GM12865 (cell line): Measurements from ENCODE around the gene SMARCB1.

Experiments
- DNase-seq: peaks from one replicate; pipeline ENCODE4 v3.0.0; 2010; ENCODE audit warnings: low read depth
- H3K4me3 ChIP-seq: 2 replicates; pipeline ENCODE4 v1.5.1; 2011; ENCODE audit warnings: mild to moderate bottlenecking, low read depth, low read length, control low read depth
- CTCF ChIP-seq: IDR thresholded peaks from 2 replicates; pipeline ENCODE4 v1.5.1; 2011; ENCODE audit warnings: low read length, control low read depth, low read depth, inconsistent platforms; ENCODE audit not compliant: insufficient read depth; ENCODE audit errors: missing control alignments

Gene SMARCB1

GRCh38 chr22:23789638-23790037 is 2.9 kb downstream of the SMARCB1 start:
- H3K4me3 ChIP-seq: no peak overlapping the region
- no peak for DNase-seq
- no peak for TF ChIP-seq CTCF

GRCh38 chr22:23790819-23791737 is 4.3 kb downstream of the SMARCB1 start:
- DNase-seq: no peak

GRCh38 chr22:23791738-23792645 is 5.2 kb downstream of the SMARCB1 start:
- H3K4me3 ChIP-seq: no peak overlapping the region
- DNase-seq: no peak
- no peak for TF ChIP-seq CTCF

More at GRCh38 chr22:23790819-23791737, 4.3 kb downstream of the SMARCB1 start:
- no peak for TF ChIP-seq CTCF
- H3K4me3 ChIP-seq: no peak overlapping the region

GRCh38 chr22:23793326-23793725 is 6.6 kb downstream of the SMARCB1 start:
- no peak overlapping the region for H3K4me3 ChIP-seq
- TF ChIP-seq CTCF: no peak
- DNase-seq: no peak

- no peak overlapping the region for H3K4me3 ChIP-seq
- no peak for DNase-seq
- TF ChIP-seq CTCF: no peak
These were observed 9.7 kb downstream of the SMARCB1 start for GRCh38 chr22:23796461-23796860.

GRCh38 chr22:23800297-23801237 is 13.8 kb downstream of the SMARCB1 start:
- peak overlapping the region; percentile 47 for H3K4me3 ChIP-seq
- DNase-seq: peak; percentile 93
- no peak for TF ChIP-seq CTCF
